ENCODE data around the gene GJB3. TPM values are rescaled to one million over a fixed set of nuclear protein-coding genes. Genes with fewer than 3 reads are reported as not detected.
"Not testable (repeated sequence)": the region's sequence is repeated elsewhere in the genome, so short reads cannot be mapped to it uniquely, and the experiment has no call there.

The GJB3 gene
- polyA plus RNA-seq, 4 donors = 0.18 to 0.57 (median 0.24) TPM

DNA sequence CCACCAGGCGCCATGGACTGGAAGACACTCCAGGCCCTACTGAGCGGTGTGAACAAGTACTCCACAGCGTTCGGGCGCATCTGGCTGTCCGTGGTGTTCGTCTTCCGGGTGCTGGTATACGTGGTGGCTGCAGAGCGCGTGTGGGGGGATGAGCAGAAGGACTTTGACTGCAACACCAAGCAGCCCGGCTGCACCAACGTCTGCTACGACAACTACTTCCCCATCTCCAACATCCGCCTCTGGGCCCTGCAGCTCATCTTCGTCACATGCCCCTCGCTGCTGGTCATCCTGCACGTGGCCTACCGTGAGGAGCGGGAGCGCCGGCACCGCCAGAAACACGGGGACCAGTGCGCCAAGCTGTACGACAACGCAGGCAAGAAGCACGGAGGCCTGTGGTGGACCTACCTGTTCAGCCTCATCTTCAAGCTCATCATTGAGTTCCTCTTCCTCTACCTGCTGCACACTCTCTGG, 3.8 kb downstream of the GJB3 start:
- DNase-seq (ENCODE audit: low read depth in 4 of 4, low spot score in 3 of 4) = no peak

GRCh38 chr1:34785231-34785874, 4.3 kb downstream of the GJB3 start:
- no peak for DNase-seq (ENCODE audit: low read depth in 4 of 4, low spot score in 3 of 4)

DNA sequence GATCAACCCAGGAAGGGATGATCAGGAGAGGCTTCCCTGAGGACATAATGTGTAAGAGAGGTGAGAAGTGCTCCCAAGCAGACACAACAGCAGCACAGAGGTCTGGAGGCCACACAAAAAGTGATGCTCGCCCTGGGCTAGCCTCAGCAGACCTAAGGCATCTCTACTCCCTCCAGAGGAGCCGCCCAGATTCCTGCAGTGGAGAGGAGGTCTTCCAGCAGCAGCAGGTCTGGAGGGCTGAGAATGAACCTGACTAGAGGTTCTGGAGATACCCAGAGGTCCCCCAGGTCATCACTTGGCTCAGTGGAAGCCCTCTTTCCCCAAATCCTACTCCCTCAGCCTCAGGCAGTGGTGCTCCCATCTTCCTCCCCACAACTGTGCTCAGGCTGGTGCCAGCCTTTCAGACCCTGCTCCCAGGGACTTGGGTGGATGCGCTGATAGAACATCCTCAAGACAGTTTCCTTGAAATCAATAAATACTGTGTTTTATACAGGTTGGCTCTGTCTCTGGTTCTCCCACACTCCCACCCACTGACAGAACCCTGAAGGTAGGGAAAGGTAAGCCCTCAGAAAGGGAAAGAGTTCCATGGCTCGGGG, 5.0 kb downstream of the GJB3 start:
- DNase-seq (ENCODE audit: low read depth in 4 of 4, low spot score in 3 of 4) = no peak

- peak; percentile 38 to 63 (median 46) for DNase-seq (ENCODE audit: low read depth in 4 of 4, low spot score in 3 of 4)
Observed at GRCh38 chr1:34786521-34787325, 5.7 kb downstream of the GJB3 start.

DNA sequence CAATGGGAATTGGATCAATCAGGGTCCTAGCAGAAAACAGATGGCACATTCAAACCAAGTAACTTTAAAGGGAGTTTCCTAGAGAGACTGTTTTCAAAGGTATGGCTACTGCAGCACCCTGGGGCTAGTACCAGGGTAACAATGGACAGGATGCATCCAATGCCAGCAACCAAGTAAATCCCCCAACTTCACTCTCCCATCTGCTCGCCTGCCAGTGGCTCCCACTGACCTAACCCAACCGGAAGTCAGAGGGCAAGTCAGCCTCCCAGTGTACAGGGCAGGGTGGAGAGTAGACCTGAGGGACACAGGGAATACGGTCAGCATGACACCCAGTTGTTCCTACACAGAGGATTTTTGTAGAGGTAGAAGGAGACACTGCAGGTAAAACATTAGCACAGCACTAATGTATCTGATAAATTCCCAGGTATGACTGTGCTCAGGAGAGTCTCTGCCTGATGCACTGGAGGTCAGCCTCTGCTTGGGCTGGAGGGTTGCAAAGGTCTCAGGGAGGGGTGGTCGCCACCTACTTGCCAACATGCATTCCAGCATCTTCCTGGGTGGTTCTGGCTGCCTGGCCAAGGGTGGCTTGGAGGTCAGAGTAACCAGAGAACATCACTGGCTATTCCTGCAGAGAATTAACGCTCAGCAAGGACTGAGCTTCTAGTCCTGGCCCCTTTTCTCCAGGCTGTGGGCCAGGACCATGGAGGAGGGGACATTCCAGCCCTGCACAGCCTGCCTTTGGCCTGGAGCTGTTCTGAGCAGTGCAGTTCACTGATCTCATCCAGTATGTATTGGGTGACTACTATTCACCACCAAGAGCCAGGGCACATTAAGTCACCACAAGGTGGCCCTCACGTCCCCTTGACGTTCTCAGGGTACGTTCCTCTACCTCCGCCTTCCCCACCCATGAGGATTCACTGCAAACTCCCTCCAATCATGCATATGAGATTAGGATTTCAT, 6.7 kb downstream of the GJB3 start:
- no peak for DNase-seq (ENCODE audit: low read depth in 4 of 4, low spot score in 3 of 4)

DNA sequence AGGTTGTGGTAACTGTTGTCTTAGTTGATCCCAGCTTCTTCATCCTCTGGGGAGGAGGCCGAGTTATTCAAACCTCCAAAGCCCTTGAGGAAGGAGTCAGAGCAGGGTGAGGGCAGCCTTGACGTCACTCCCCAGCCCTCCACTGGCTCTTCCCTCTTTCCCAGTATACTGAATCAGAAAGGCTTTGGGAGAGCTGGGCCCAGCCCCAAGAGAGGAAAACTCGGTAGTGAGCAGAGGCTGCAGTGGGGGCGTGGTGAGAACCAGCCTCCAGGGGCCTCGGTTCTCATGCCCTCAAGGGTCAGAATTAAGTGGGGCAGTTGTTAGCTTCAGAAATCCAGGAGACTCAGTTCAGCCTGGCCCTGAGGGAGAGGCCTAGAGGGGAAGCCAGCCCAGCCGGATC, 10.0 kb downstream of the GJB3 start:
- no peak for DNase-seq (ENCODE audit: low read depth in 4 of 4, low spot score in 3 of 4)

- DNase-seq (ENCODE audit: low read depth in 4 of 4, low spot score in 3 of 4) = no peak
Observed at GRCh38 chr1:34792424-34792823, 11.4 kb downstream of the GJB3 start.

DNA sequence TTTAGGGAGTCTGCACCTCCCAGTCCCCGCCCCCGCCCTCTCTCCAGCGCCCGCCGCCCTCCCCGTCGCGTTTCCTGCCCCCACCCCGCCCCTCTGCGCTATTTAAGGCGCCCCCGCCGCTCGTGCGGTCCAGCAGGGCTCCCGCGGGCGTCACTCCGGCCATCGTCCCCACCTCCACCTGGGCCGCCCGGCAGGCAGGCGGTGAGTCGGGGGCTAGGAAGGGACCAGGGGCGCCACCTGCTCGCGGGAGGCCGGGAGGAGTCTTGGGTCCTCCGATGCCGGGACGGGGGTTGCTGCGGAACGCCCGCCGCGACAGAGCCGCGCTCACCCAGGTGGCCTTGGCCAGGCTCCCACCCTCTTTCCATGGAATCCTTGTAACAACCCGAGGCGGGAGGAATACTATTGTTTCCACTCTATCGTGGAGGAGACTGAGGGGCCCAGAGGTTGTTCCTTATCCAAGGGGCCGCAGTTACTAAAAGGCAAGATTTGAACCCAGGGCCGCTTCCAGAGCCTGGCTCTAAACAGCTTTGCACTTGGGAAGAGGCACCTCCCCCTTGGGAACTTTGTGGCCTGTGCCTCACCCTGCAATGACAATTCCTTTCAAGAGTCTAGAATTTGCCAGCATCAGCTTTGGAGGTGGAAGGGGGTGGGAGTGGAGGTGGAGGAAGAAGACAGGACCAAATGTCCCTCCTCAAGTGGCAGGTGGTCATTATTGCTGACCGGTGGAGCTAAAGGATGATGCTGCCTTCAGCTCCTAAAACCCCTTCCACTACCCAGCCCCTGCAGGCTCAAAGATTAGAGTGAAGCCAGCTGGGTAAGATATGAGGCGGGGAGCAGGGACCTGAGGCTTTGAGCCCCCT, 12.1 kb downstream of the GJB3 start, which contains the start of gene GJA4:
Gene GJA4, plus strand, starts transcription at position 132 of the 860 bp plus-strand sequence. CDS start 1,215 bp downstream, outside the sequence.
- no peak for DNase-seq (ENCODE audit: low read depth in 4 of 4, low spot score in 3 of 4)

DNA sequence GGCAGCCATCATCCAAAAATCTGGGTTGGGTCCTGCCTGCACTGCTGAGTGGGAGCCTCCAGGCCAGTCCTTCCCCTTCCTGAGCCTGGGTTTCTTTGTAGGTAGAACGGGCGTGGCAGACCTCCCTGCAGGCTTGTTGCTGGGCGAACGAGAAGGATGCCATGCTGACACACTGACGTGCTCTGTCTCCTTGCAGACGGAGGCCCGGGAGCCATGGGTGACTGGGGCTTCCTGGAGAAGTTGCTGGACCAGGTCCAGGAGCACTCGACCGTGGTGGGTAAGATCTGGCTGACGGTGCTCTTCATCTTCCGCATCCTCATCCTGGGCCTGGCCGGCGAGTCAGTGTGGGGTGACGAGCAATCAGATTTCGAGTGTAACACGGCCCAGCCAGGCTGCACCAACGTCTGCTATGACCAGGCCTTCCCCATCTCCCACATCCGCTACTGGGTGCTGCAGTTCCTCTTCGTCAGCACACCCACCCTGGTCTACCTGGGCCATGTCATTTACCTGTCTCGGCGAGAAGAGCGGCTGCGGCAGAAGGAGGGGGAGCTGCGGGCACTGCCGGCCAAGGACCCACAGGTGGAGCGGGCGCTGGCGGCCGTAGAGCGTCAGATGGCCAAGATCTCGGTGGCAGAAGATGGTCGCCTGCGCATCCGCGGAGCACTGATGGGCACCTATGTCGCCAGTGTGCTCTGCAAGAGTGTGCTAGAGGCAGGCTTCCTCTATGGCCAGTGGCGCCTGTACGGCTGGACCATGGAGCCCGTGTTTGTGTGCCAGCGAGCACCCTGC, 13.2 kb downstream of the GJB3 start:
- no peak for DNase-seq (ENCODE audit: low read depth in 4 of 4, low spot score in 3 of 4)

DNA sequence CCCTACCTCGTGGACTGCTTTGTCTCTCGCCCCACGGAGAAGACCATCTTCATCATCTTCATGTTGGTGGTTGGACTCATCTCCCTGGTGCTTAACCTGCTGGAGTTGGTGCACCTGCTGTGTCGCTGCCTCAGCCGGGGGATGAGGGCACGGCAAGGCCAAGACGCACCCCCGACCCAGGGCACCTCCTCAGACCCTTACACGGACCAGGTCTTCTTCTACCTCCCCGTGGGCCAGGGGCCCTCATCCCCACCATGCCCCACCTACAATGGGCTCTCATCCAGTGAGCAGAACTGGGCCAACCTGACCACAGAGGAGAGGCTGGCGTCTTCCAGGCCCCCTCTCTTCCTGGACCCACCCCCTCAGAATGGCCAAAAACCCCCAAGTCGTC, 13.8 kb downstream of the GJB3 start:
- DNase-seq (ENCODE audit: low read depth in 4 of 4, low spot score in 3 of 4) = no peak

DNA sequence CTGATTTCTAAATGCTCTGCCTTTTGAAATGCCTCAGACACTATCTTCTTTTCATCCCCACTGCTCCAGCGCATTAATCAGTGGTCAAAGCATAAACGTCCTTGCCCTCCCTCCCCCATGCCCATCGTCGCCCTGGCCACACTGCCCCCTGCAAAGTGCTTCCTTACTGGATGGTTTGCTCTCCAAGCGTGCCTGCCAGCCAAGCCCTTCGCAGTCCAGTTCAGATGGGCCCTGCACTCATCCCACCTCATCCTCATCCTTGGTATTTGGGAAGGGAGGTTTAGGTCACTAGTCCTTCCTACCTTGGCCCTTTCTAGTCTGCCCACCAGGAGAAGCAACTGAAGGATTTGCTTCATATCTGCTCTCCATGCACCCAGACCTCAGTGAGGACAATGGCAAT, 14.9 kb downstream of the GJB3 start:
- DNase-seq (ENCODE audit: low read depth in 4 of 4, low spot score in 3 of 4) = no peak

DNA sequence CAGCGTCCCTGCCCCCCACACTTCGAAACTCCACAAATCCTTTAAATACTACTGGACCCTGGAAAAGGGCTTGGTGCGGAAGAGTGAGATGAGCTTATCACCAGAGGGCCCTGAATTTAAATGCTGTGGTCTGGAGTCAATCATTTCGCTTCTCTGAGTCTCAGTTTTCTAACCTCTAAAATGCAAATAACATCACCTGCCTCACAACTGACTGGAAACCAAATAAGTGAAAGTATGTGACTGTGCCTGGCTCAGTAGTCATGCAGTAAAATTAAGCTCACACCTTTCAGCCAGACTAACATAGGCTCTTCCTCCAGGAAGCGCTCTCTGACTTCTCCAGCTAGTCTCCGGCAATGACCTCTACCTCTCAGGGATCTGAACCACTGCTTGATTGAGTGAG, 16.0 kb downstream of the GJB3 start:
- no peak for DNase-seq (ENCODE audit: low read depth in 4 of 4, low spot score in 3 of 4)

DNA sequence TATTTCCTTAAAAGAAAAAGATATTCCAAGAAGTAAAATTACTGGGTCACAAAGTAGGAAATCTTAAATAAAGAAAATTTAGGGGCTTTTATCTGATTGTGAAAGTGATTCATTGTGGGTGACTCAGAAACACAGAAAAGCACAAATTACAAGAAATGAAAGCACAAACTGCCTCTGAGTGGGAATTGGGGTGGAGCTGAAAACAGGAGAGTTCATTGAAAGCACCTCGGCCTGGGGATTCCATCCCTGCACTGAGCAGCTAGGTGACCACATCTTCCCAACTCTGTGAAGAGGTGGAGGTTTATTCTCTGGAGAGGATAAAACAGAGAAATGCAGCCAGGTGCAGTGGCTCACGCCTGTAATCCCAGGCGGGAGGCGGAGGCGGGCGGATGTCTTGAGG, 19.2 kb downstream of the GJB3 start:
- no peak for DNase-seq (ENCODE audit: low read depth in 4 of 4, low spot score in 3 of 4)

GRCh38 chr1:34803770-34804169, 22.8 kb downstream of the GJB3 start:
- no peak for DNase-seq (ENCODE audit: low read depth in 4 of 4, low spot score in 3 of 4)

- DNase-seq (ENCODE audit: low read depth in 4 of 4, low spot score in 3 of 4) = no peak
Observed at GRCh38 chr1:34806396-34806795, 25.4 kb downstream of the GJB3 start.

DNA sequence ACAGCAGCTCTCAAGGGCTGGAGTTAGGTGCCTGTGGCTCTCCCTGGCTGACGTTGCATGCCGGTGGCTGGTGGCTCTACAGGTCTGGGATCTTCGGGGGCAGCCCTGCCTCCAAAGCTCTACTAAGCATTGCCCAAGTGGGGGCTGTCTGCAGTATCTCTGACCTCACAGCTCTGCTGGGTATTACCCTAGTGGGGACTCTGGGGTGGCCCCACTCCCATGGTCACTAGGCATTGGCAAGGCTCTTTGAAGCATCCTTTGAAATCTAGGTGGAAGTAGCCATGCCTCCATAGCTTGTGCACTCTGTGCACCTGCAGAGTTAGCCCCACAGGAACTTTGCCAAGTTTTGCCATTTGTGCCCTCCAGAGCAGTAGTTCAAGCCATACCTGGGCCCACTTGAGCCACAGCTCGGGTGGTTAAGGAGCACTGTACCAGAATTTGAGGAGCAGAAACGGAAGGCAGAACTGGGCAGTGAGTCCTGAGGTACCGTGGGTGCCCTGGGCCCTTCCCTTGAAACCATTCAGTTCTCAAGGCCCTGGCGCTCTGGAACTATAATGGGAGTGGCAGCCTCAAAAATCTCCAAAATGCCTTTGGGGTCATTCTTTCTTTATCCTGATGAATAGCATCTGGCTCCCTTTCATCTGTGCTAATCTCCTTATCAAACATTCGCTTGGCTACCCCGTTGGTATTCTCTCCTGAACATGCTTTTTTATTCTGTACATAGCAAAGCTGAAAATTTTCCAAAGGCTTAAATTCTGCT, 27.2 kb downstream of the GJB3 start:
- no peak for DNase-seq (ENCODE audit: low read depth in 4 of 4, low spot score in 3 of 4)

GRCh38 chr1:34810781-34811180, 29.8 kb downstream of the GJB3 start:
- not testable (repeated sequence) for DNase-seq (ENCODE audit: low read depth in 4 of 4, low spot score in 3 of 4)

DNA sequence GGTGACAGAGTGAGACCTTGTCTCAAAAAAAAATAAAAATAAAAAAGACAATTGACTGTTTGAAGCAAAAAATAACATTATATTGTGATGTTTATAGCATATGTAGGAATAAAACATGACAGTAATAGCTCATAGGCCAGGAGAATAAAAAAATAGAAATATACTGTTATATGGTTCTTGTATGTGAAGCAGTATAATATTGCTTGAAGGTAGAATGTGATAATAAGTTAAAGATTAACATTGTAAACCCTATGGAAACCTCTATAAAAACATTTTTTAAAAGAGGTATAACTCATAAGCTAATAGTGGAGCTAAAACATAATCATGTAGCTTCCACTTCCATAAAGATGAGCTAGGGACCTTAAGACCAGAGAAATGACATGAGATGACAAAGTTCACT, 35.3 kb downstream of the GJB3 start:
- no peak for DNase-seq (ENCODE audit: low read depth in 4 of 4, low spot score in 3 of 4)

Measured in right renal pelvis (tissue), 4 donors.